ACC112 (cell line): Measurements from ENCODE around the gene AP2A2.

Source experiments
- H2AFZ ChIP-seq: fragments of 200-600 bp; sonication (generic); one replicate; pipeline ENCODE4 v1.6.0; 2017; ENCODE audit warnings: antibody characterized with exemption, low read length; ENCODE audit not compliant: unreplicated experiment
- H3K27ac ChIP-seq: fragments of 200-600 bp; sonication (generic); 2 replicates; pipeline ENCODE4 v1.5.1; 2014; ENCODE audit warnings: low read depth, mild to moderate bottlenecking, antibody characterized with exemption, low read length, moderate library complexity
- H3K27me3 ChIP-seq: fragments of 200-600 bp; sonication (generic); 2 replicates; pipeline ENCODE4 v1.6.1; 2014; ENCODE audit warnings: mild to moderate bottlenecking, antibody characterized with exemption, low read length, moderate library complexity, mixed read lengths; ENCODE audit not compliant: insufficient read depth
- H3K36me3 ChIP-seq: fragments of 200-600 bp; sonication (generic); 2 replicates; pipeline ENCODE4 v1.6.1; 2016; ENCODE audit warnings: mild to moderate bottlenecking, antibody characterized with exemption, low read length, moderate library complexity, mixed read lengths; ENCODE audit not compliant: insufficient read depth
- H3K4me1 ChIP-seq: fragments of 200-600 bp; sonication (generic); one replicate; pipeline ENCODE4 v1.6.1; 2016; ENCODE audit warnings: low read length, mixed read lengths; ENCODE audit not compliant: insufficient read depth, unreplicated experiment, control insufficient read depth
- H3K4me3 ChIP-seq: fragments of 200-600 bp; sonication (generic); 2 replicates; pipeline ENCODE4 v1.5.1; 2014; ENCODE audit warnings: mild to moderate bottlenecking, low read depth, low read length
- H3K79me2 ChIP-seq: fragments of 200-600 bp; sonication (generic); one replicate; pipeline ENCODE4 v1.6.0; 2016; ENCODE audit warnings: low read length; ENCODE audit not compliant: control insufficient read depth, unreplicated experiment, insufficient read depth

The AP2A2 gene

DNA sequence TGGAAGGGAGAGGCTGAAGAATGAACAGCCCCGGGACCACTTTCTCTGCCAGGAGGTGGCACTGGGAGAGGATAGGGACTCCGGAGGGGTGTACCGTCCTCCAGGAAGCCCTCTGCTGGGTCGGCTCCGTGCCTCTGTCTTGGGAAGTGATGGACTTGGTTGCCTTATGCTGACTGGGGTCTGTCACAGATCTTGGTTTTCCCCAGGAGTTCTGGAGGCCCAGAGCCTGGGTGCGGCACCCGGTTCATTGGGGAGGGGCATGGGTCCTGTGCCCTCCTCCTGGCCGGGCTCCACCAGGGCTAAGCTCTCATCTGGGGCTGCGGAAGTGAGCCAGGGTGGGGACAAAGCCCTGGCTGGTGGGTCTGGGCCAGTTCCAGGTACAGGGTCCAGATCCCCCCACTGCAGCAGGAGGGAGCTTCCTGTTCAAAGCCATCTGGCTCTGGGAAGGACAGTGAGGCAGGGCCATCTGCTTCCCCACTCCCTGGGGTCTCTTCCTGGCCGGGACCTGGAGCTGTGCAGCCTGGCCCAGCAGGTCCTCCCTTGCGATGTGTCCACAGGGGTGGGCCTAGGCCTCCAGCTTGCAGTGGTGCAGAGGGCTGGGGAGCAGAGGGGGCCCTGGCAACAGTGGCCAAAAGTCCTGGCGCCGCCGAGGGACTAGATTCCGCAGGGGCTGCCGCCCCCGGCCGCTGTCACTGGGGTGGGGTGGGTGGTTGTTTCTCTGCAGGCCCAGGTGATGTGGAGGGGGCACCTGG is 1.1 kb upstream of the AP2A2 start:
- Histone ChIP-seq H3K4me3 (no peak overlapping the region), H3K27ac (no peak overlapping the region), H3K27me3 (no peaks in the 10 kb centered on the region), H3K4me1 (peaks cover 7% of the 10 kb centered on the region), H3K79me2 (peaks cover 35% of the 10 kb centered on the region), H2AFZ (no peak overlapping the region), H3K36me3 (no peaks in the 10 kb centered on the region)

DNA sequence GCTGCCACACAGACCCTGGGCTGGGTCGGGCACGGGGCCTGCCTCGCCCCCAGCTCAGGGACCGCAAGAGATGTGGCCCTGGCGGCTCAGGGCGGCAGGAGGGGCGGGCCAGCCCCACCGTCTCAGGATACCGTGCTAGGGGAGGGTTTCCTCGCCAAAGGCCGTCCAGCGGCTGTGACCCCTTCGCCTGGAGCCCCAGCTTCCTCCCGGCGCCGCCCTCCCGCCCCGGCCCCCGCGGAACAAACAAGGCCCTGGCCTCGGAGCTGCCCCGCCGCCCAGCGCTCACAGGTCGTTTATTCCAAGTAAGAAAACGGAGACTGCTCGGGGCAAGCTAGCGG is 543 bp upstream of the AP2A2 start:
- Histone ChIP-seq H3K79me2 (peaks cover 40% of the 10 kb centered on the region), H3K4me3 (peak overlapping the region; percentile 65; the same call in 1 of the 2 replicates), H3K4me1 (peaks cover 7% of the 10 kb centered on the region), H3K36me3 (no peaks in the 10 kb centered on the region), H3K27ac (no peak overlapping the region), H2AFZ (peak overlapping the region; percentile 33), H3K27me3 (no peaks in the 10 kb centered on the region)

DNA sequence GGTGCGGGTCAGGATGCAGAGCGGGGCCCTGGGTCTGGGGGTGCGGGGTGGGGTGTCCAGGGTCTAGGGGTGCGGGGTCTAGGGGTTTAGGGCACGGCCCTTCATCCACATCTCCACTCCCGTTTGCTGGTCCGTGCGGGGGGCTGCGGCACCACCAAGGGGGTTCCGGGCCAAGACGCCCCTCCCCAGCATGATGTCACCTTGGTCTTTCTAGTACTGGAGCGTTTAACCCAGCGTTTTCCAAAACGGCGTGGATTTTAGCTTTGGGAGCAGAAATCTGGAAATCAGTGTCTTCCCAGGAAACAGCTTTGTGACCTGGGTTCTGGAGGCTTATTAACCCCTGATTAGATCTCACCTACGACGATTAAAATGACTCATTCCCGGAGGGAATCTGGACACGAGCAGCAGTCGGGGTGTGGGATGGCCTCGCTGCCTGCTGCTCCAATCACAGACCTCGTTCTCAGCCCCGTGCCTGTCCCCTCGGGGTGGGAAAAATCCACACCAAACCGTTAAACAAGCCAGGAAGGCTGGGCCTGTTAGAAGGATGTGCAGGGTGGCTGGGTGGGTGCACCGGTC is 759 bp downstream of the AP2A2 start:
- peaks cover 51% of the 10 kb centered on the region for H3K79me2 ChIP-seq
- H3K4me3 ChIP-seq, result peak overlapping the region; percentile 97
- peak overlapping the region; percentile 81 for H3K27ac ChIP-seq
- no peak overlapping the region for H2AFZ ChIP-seq
- peaks cover 12% of the 10 kb centered on the region for H3K4me1 ChIP-seq
- H3K36me3 ChIP-seq, result no peaks in the 10 kb centered on the region
- H3K27me3 ChIP-seq, result no peaks in the 10 kb centered on the region

DNA sequence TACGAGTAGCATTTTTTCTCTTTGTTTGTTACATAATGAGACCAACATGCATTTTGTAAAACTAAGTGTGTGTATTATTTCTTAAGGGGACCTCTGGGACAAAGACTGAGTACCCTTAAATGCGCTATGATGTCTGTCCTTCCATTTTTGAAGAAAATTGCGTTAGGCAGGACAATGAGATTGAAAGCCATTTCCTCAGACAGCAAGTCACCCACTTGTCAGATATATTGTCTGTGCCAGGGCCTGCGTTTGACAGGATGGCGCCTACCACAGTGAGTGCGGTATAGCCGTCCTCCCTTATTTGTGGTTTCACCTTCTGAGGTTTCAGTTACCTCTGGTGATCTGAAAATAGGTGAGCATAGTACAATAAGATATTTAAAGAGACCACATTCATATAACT is 2.2 kb downstream of the AP2A2 start:
- H3K4me3 ChIP-seq, result no peak overlapping the region
- no peaks in the 10 kb centered on the region for H3K36me3 ChIP-seq
- no peaks in the 10 kb centered on the region for H3K27me3 ChIP-seq
- H3K4me1 ChIP-seq, result peaks cover 22% of the 10 kb centered on the region
- no peak overlapping the region for H2AFZ ChIP-seq
- H3K27ac ChIP-seq, result no peak overlapping the region
- H3K79me2 ChIP-seq, result peaks cover 64% of the 10 kb centered on the region

DNA sequence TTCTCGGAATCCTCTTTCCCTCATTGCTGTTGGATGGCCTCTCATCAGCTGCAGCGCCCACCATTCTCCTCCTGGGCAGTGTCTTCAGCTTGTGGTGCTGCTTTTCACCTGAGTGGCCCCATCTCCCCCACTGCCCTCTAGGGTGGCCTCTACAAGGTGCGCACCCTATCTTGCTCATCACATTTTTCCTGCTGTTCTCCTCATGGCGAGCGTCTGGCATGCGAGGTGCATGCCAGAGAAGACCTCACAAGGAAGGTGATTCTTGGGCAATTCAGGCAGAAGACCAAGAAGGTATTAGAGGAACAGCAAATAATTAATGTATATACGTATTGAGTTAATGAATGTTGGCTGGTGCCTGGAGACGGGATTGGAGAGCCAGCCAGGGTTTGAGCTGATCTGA is 3.1 kb downstream of the AP2A2 start:
- no peak overlapping the region for H3K4me3 ChIP-seq

DNA sequence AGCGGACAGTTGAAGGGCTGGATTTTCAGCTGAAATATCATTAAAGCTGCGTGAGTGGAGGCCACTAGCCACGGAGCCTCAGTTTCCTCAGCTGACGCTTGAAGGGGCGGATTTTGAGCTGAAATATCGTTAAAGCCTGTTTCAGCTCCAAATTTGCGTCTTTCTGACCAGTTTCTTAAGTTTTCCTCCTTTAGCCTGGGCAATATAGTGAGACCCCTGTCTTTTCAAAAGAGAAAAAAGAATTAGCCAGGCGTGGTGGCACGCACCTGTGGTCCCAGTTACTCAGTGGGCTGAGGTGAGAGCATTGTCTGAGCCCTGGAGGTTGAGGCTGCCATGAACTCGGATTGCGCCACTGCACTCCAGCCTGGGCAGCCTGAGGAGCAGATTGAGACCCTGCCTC is 3.7 kb downstream of the AP2A2 start:
- peaks cover 78% of the 10 kb centered on the region for H3K79me2 ChIP-seq
- H3K27me3 ChIP-seq, result no peaks in the 10 kb centered on the region
- peaks cover 27% of the 10 kb centered on the region for H3K4me1 ChIP-seq

More for the DNA sequence above, 3.1 kb downstream of the AP2A2 start:
- H3K79me2 ChIP-seq, result peaks cover 73% of the 10 kb centered on the region
- no peak overlapping the region for H2AFZ ChIP-seq
- H3K36me3 ChIP-seq, result no peaks in the 10 kb centered on the region
- no peak overlapping the region for H3K27ac ChIP-seq
- no peaks in the 10 kb centered on the region for H3K27me3 ChIP-seq
- peaks cover 27% of the 10 kb centered on the region for H3K4me1 ChIP-seq

DNA sequence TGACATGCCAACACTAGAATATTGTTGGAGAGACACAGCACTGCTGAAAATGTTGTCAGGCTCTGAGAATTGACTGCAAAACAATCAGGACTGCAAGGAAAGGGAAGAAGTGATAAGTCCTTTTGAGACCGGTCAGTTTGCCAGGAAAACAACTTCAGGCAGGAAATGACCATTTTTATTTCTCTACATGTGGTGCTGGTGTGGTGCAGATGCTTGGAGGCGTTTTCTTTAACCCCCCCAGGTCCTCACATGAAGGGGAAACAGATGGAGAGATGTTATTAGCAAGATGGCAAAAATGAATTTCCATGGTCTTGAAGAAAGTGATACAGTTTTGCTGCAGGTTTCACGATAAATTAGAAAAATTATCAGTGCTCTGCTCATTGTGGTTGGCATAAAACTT is 5.7 kb downstream of the AP2A2 start:
- H3K36me3 ChIP-seq, result no peaks in the 10 kb centered on the region
- H3K79me2 ChIP-seq, result peaks cover 83% of the 10 kb centered on the region
- no peak overlapping the region for H3K27ac ChIP-seq
- no peak overlapping the region for H2AFZ ChIP-seq
- no peaks in the 10 kb centered on the region for H3K27me3 ChIP-seq
- peaks cover 27% of the 10 kb centered on the region for H3K4me1 ChIP-seq
- no peak overlapping the region for H3K4me3 ChIP-seq

More for the DNA sequence above, 3.7 kb downstream of the AP2A2 start:
- H3K36me3 ChIP-seq, result no peaks in the 10 kb centered on the region
- H2AFZ ChIP-seq, result no peak overlapping the region
- H3K27ac ChIP-seq, result no peak overlapping the region
- H3K4me3 ChIP-seq, result no peak overlapping the region

DNA sequence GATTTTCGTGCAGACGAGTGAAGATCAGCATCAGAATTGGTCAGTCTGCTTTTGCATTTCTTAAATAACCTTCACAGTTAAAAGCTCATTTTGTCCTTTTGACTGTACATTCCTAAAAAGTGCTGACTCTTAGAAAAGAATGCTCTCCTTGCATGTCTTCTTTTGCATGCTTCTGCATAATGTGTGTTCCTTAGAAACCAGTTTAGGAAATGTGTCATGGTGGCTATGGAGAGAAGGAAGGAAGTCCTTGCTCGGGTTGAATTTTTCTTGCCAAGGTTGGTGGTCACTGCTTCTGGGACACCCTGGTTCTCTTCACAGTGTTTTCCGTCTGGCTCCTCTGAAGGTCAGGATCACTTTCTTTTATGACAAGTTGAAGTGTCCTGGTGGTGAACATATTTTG is 6.8 kb downstream of the AP2A2 start:
- Histone ChIP-seq H3K4me3 (no peak overlapping the region), H3K79me2 (peaks cover 82% of the 10 kb centered on the region), H2AFZ (no peak overlapping the region), H3K27ac (no peak overlapping the region), H3K4me1 (peaks cover 22% of the 10 kb centered on the region), H3K27me3 (no peaks in the 10 kb centered on the region), H3K36me3 (no peaks in the 10 kb centered on the region)

DNA sequence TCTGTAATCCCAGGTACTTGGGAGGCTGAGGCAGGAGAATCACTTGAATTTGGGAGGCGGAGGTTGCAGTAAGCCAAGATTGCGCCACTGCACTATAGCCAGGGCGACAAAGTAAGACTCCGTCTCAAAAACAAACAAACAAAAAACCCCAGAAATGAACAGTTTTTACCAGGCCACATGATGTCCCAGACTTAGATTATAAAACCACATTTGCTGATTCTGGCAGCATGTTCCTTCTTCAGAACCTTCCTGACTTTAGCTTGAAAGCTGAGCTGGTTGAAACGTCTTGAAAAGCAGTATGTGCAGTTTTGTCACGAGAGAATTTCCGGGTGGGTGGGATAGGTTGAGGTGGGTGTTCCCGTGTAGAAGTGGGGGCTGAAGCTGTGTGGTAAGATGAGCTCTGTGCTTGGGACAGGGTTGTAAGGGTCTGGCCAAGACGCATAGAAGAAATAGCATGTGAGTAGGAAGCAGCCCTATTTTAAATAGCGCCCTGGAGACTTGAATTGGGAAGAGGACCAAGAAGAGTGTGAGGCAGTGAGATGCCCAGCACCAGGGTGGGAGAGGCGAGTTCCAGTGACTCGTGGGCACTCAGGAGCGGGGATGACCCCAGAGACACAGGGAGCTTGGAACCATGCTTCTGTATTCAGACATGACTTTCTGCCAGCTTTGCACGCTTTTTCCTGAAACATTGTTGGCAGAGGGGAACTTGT is 7.6 kb downstream of the AP2A2 start:
- peaks cover 82% of the 10 kb centered on the region for H3K79me2 ChIP-seq
- H3K27ac ChIP-seq, result no peak overlapping the region
- H3K36me3 ChIP-seq, result no peaks in the 10 kb centered on the region
- no peak overlapping the region for H3K4me3 ChIP-seq
- peaks cover 26% of the 10 kb centered on the region for H3K4me1 ChIP-seq
- H3K27me3 ChIP-seq, result no peaks in the 10 kb centered on the region
- no peak overlapping the region for H2AFZ ChIP-seq

DNA sequence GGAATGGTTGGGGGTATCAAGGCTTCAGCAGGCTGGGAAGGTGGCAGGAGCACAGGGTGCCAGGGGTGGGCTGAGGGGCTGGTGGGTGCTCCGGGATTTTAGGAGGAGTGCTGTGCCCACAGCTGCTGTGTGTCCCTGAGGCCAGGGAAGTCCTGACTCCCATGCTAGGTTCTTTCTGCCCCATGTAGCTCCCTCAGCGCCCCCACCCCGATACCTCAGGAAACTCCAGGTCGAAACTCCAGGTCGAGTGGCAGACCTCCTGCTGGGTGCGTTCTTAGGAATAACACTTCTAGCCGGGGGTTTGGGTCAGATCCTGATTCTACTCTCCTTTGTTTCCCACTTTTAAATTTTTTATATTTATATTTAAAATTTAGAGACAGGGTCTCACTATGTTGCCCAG is 8.3 kb downstream of the AP2A2 start:
- H3K79me2 ChIP-seq, result peaks cover 76% of the 10 kb centered on the region
- H2AFZ ChIP-seq, result no peak overlapping the region
- H3K27ac ChIP-seq, result no peak overlapping the region
- H3K36me3 ChIP-seq, result no peaks in the 10 kb centered on the region
- no peak overlapping the region for H3K4me3 ChIP-seq
- no peaks in the 10 kb centered on the region for H3K27me3 ChIP-seq
- peaks cover 26% of the 10 kb centered on the region for H3K4me1 ChIP-seq

DNA sequence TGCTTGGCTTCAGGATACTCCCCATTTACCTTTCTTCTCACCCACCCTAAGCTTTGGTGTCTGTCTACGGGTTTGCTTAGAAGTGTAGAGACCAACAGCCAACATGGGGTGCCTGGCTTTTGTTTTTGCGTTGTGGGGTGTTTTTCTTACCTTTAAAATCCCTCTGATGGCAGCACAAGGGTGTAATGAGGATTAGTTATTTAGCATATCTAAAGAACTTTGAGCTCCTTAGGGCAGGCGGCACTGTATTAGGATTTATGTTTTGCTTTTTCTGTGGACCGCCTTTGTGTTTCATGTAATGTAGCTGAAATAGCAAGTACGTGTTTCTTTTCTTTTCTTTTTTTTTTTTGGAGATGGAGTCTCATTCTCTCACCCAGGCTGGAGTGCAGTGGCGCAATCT is 8.9 kb downstream of the AP2A2 start:
- Histone ChIP-seq H3K36me3 (no peaks in the 10 kb centered on the region), H2AFZ (no peak overlapping the region), H3K27me3 (no peaks in the 10 kb centered on the region), H3K27ac (no peak overlapping the region), H3K79me2 (peaks cover 71% of the 10 kb centered on the region), H3K4me3 (no peak overlapping the region), H3K4me1 (peaks cover 26% of the 10 kb centered on the region)
